Right lobe of liver (tissue), 6 donors: Measurements from ENCODE around the gene IWS1. TPM values are rescaled to one million over a fixed set of nuclear protein-coding genes. Genes with fewer than 3 reads are reported as not detected.

ENCODE experiments used
- ATAC-seq, 4 donors: fragments of 200-7000 bp; cut with Tn5 transposase; one replicate each; pipeline ENCODE4 v1.9.1; 2020; ENCODE audit warnings: mild to moderate bottlenecking in 4 of 4, moderate library complexity in 4 of 4
- DNase-seq, 3 donors: peaks; one replicate each; pipeline ENCODE4 v3.0.0-alpha.2; 2020
- H3K27ac ChIP-seq, 3 donors: fragments of 200-600 bp; one replicate each; pipeline ENCODE4 v1.8.0; 2022
- H3K27me3 ChIP-seq, 2 donors: fragments of 200-600 bp; one replicate each; pipeline ENCODE4 v1.8.0; 2022
- H3K36me3 ChIP-seq, 4 donors: fragments of 200-600 bp; sonication (generic) in 1 of 4; one replicate each; pipeline versions ENCODE4 v1.5.1 to v1.8.0; 2017 to 2022; ENCODE audit warnings: control low read depth in 1 of 4
- H3K4me1 ChIP-seq, 4 donors: fragments of 200-600 bp; sonication (generic) in 1 of 4; one replicate each; pipeline versions ENCODE4 v1.5.1 to v1.8.0; 2017 to 2022; ENCODE audit warnings: control low read depth in 1 of 4
- H3K4me3 ChIP-seq, 3 donors: fragments of 200-600 bp; one replicate each; pipeline ENCODE4 v1.8.0; 2022
- H3K9me3 ChIP-seq, 4 donors: fragments of 200-600 bp; sonication (generic) in 1 of 4; one replicate each; pipeline versions ENCODE4 v1.5.1 to v1.8.0; 2017 to 2022; ENCODE audit warnings: control low read depth in 1 of 4
- CTCF ChIP-seq, 4 donors: fragments of 200-600 bp in 3 of 4; fragments of 450-650 bp in 1 of 4; IDR thresholded peaks; one replicate each; pipeline versions ENCODE4 v1.5.1 to v1.8.0; 2016 to 2022; ENCODE audit warnings: antibody characterized with exemption in 4 of 4, mild to moderate bottlenecking in 2 of 4
- POLR2A ChIP-seq: fragments of 450-650 bp; IDR thresholded peaks from one replicate; pipeline ENCODE4 v1.6.1; 2017; ENCODE audit warnings: antibody characterized with exemption, mild to moderate bottlenecking
- WGBS: methylation state at CpG from one replicate; pipeline ENCODE4 v1.1.6; 2018; ENCODE audit warnings: low coverage, low lambda C conversion rate; ENCODE audit not compliant: insufficient coverage; ENCODE audit errors: missing lambda C conversion rate; 5-methylcytosine and 5-hydroxymethylcytosine counted together
- intact Hi-C, 2 donors: fragments of 100-400 bp; cut with DNase I; formaldehyde crosslinking; loops; one replicate each; pipeline versions ENCODE4 v1.11.2 to v1.14.1; 2022
- total RNA-seq, 6 experiments: library from RNA; depleted of rRNA in 2 of 6; stranded (reverse); fragments of >200 nt in 2 of 6; fragmentation: NEBNext Ultra II Directional in 3 of 6; extraction: Animal tissue kit (Norgen Biotek cat#: 25700) in 3 of 6; gene quantifications; one replicate each; pipeline versions ENCODE4 v1.1.0 to v1.2.4, GENCODE V29; 2016 to 2023
- donor health status: DM: no; HTN: yes; CAD: no.
- donor health status: DM: no; HTN: no; CAD: no.
- donor health status: DM: no; HTN: no; CAD: no.
- donor health status: DM: no; HTN: yes; CAD: no.
- donor health status: DM: no; HTN: yes; CAD: no.

IWS1 gene
- total RNA-seq, 6 experiments from 2014 or later, result 15.7 to 27.9 (median 20.1) TPM

DNA sequence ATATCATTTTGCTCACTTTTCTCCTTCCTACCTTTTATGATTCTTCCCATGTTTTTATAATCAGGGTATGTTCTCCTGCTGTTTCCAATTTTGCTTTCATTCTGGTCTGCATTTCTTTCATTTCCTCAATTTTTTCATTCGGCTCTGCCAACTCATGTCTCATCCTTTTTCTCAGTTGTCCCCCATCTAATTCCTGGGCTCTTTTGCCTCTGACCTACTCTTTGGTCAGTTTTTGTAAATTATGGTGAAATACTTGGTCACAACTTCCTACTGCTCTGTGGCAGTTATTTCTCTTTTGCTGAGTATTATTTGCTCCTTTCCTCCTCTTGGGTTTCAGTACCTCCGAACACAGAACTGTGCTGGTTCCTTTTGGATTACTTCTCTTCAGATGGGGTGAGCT lies 36.6 kb upstream of the IWS1 start:
- DNase-seq (no peak), ATAC-seq (peak in 3 of 4 donors; percentile 13 to 41 (median 23))
- Histone ChIP-seq H3K27ac (no peak overlapping the region), H3K4me1 (no peaks in the 10 kb centered on the region), H3K9me3 (no peaks in the 10 kb centered on the region), H3K27me3 (no peaks in the 10 kb centered on the region), H3K4me3 (no peak overlapping the region), H3K36me3 (no peaks in the 10 kb centered on the region)
- intact Hi-C loops, result no loop called here
- no peak for TF ChIP-seq POLR2A
- TF ChIP-seq CTCF (IDR thresholded peaks at IDR 0.05), result no peak
- 47% methylated on average over 2 of the region's 2 CpGs for WGBS

DNA sequence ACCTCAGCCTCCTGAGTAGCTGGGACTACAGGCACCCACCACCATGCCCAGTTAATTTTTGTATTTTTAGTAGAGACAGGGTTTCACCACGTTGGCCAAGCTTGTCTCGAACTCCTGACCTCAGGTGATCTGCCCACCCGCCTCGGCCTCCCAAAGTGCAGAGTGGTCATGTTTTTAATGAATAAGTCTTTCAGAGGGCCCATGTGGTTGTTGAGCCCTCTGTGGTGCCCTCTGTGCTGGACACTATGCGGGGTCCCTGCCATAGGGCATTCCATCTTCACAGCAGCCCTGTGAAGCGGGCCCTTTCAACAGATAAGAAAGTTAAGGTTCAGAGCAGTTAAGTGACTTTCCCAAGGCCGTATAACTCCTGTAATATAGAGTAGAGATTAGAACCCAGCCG lies 35.1 kb upstream of the IWS1 start:
- DNase-seq (no peak), ATAC-seq (no peak)
- intact Hi-C loops, result no loop called here
- H3K9me3 ChIP-seq, result no peaks in the 10 kb centered on the region
- WGBS, result 89% methylated on average over 8 of the region's 8 CpGs
- no peak overlapping the region for H3K27ac ChIP-seq
- H3K27me3 ChIP-seq, result no peaks in the 10 kb centered on the region
- no peaks in the 10 kb centered on the region for H3K36me3 ChIP-seq
- no peaks in the 10 kb centered on the region for H3K4me1 ChIP-seq
- TF ChIP-seq CTCF (IDR thresholded peaks at IDR 0.05) (no peak), POLR2A (no peak)
- H3K4me3 ChIP-seq, result no peak overlapping the region

- no peaks in the 10 kb centered on the region for H3K9me3 ChIP-seq
- intact Hi-C loops, result no loop called here
- ATAC-seq, result no peak
- H3K4me3 ChIP-seq, result no peak overlapping the region
- peak in 1 of 3 donors; percentile 3 for DNase-seq
- TF ChIP-seq POLR2A, result no peak
- TF ChIP-seq CTCF (IDR thresholded peaks at IDR 0.05), result no peak
- no peaks in the 10 kb centered on the region for H3K27me3 ChIP-seq
- H3K27ac ChIP-seq, result no peak overlapping the region
- H3K36me3 ChIP-seq, result no peaks in the 10 kb centered on the region
- H3K4me1 ChIP-seq, result no peaks in the 10 kb centered on the region
- 78% methylated on average over 3 of the region's 5 CpGs for WGBS
These were observed 34.6 kb upstream of the IWS1 start for GRCh38 chr2:127560931-127561280.

DNA sequence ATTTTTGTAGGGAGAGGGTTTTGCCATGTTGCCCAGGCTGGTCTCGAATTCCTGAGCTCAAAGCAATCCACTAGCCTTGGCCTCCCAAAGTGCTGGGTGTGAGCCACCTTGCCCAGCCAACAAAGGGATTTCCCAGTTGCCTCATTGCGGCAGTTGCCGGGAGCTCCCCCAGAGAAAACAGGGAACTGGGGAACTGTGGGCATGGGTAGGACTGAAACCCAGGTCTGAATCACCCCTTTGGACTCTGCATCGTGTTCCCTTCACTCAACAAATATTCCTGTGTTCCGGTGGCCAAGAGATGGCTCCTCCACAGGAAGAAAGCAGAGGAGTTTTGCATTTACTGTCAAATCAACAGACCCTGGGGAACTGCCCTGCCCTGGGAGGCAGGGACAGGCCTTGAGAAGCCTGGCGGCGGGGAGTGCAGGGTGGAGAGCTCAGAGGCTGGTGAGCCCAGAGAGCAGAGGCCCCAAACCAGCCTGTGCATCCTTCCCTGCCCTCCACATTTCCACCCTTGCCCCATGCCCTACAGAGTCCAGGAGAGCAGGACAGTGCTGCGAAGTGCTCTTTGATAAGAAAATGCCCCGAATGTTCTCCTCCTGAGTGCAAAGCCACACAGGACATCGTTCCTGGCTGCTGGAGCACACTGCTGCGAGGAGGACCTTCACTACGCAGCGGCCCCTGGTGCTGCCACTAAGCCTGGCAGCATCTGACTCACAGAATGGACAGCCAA lies 34.1 kb upstream of the IWS1 start:
- 78% methylated on average over 9 of the region's 13 CpGs for WGBS
- Histone ChIP-seq H3K27ac (no peak overlapping the region), H3K4me1 (no peaks in the 10 kb centered on the region), H3K36me3 (no peaks in the 10 kb centered on the region), H3K9me3 (no peaks in the 10 kb centered on the region), H3K27me3 (no peaks in the 10 kb centered on the region), H3K4me3 (no peak overlapping the region)
- intact Hi-C loops, result no loop called here
- ATAC-seq, result peak in 1 of 4 donors; percentile 12
- TF ChIP-seq POLR2A (no peak), CTCF (IDR thresholded peaks at IDR 0.05) (no peak)
- DNase-seq, result peak in 1 of 3 donors; percentile 21
